Naive B cell (primary cell): Measurements from ENCODE around the gene UBE2J2. TPM values are rescaled to one million over a fixed set of nuclear protein-coding genes. Genes with fewer than 3 reads are reported as not detected.

ENCODE experiments used
- ATAC-seq, 2 donors: fragments of 150-1000 bp; cut with Tn5 transposase; 2 replicates each; pipeline ENCODE4 v1.10.0; 2021; ENCODE audit warnings: low read depth in 2 of 2, mild to moderate bottlenecking in 2 of 2, moderate library complexity in 2 of 2
- DNase-seq: peaks from one replicate; pipeline ENCODE4 v3.0.0; 2022
- H3K27ac Mint-ChIP-seq, 6 donors: one replicate each; pipeline ENCODE4 v1.8.0; 2020 to 2022; ENCODE audit warnings: mild to moderate bottlenecking in 6 of 6, mixed read lengths in 6 of 6, moderate library complexity in 5 of 6, inconsistent platforms in 2 of 6
- H3K27me3 Mint-ChIP-seq, 3 donors: one replicate each; pipeline ENCODE4 v1.8.0; 2021 to 2022; ENCODE audit warnings: mixed read lengths in 3 of 3, mild to moderate bottlenecking in 1 of 3
- H3K36me3 Mint-ChIP-seq, 2 donors: one replicate each; pipeline ENCODE4 v1.8.0; 2020 to 2022; ENCODE audit warnings: mixed read lengths in 2 of 2, inconsistent platforms in 1 of 2, mild to moderate bottlenecking in 1 of 2
- H3K4me1 Mint-ChIP-seq, 3 donors: one replicate each; pipeline ENCODE4 v1.8.0; 2020 to 2022; ENCODE audit warnings: mixed read lengths in 3 of 3, inconsistent platforms in 1 of 3, mild to moderate bottlenecking in 1 of 3, moderate library complexity in 1 of 3
- H3K4me3 Mint-ChIP-seq, 8 donors: one replicate each; pipeline ENCODE4 v1.8.0; 2020 to 2022; ENCODE audit warnings: mild to moderate bottlenecking in 8 of 8, mixed read lengths in 8 of 8, moderate library complexity in 8 of 8, inconsistent platforms in 2 of 8
- H3K9me3 Mint-ChIP-seq, 7 donors: one replicate each; pipeline ENCODE4 v1.8.0; 2020 to 2022; ENCODE audit warnings: mixed read lengths in 7 of 7, mild to moderate bottlenecking in 5 of 7, inconsistent platforms in 2 of 7, moderate library complexity in 1 of 7
- polyA plus RNA-seq, 6 donors: library from polyadenylated mRNA; unstranded; fragments of 300-500 nt; fragmentation: Illumina TruSeq; gene quantifications; one replicate each; pipeline ENCODE4 v1.2.3, GENCODE V29; 2021; ENCODE audit warnings: low read depth in 6 of 6

UBE2J2 gene
- polyA plus RNA-seq, 6 donors from 2014 or later, result 75.1 to 112 (median 87.4) TPM

DNA sequence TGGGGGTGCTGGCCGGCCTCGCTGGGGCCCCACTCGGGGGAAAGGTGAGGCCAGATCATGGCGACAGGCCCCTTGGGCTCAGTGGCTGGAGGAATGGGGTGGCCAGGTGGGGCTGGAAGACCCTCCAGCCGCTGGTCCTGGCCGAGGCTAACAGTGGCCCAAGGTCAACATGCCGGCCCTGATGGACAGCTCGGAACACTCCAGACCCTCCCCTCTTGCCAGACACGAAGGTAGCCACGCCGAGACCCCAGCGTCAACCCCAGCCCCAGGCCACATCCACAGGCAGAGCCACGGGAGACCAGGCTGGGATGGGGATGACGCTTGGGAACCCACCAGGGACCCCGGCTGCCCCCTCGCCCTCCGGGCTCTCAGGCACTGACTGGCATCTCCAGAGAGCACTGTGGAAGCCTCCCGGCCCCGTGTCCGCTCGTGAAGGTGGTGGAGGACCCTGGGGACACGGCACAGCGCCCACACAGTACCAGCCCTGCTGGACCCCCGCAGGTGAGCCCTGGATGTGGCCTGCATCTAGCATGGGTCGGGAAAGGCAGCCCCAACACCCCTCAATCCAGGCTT is 26.2 kb downstream of the UBE2J2 start:
- DNase-seq (no peak), ATAC-seq (no peak)
- no peak overlapping the region for H3K4me3 Mint-ChIP-seq
- H3K27me3 Mint-ChIP-seq, result peaks cover 0 to 4% (median 0%) of the 10 kb centered on the region in 3 donors
- no peaks in the 10 kb centered on the region for H3K9me3 Mint-ChIP-seq
- peaks cover 4 to 18% (median 16%) of the 10 kb centered on the region in 3 donors for H3K4me1 Mint-ChIP-seq
- H3K27ac Mint-ChIP-seq, result peak overlapping the region in 3 of 6 donors; percentile 36 to 80 (median 72)
- H3K36me3 Mint-ChIP-seq, result no peaks in the 10 kb centered on the region

- Mint-ChIP-seq H3K4me1 (peaks cover 4 to 16% (median 16%) of the 10 kb centered on the region in 3 donors), H3K27ac (peak within 1 kb of the TSS in 3 of 6 donors; percentile 72 to 89 (median 80)), H3K4me3 (peak within 1 kb of the TSS in 3 of 8 donors; percentile 42 to 47 (median 42)), H3K36me3 (no peaks in the 10 kb centered on the region), H3K27me3 (peaks cover 0 to 4% (median 0%) of the 10 kb centered on the region in 3 donors), H3K9me3 (no peaks in the 10 kb centered on the region)
- DNase-seq, result no peak
- no peak for ATAC-seq
Measured at GRCh38 chr1:1246577-1247340, 26.9 kb downstream of the UBE2J2 start, which contains the start of gene C1QTNF12. Gene C1QTNF12, minus strand, starts transcription at chr1:1246722. Its CDS starts 32 bp downstream, at chr1:1246690.

DNA sequence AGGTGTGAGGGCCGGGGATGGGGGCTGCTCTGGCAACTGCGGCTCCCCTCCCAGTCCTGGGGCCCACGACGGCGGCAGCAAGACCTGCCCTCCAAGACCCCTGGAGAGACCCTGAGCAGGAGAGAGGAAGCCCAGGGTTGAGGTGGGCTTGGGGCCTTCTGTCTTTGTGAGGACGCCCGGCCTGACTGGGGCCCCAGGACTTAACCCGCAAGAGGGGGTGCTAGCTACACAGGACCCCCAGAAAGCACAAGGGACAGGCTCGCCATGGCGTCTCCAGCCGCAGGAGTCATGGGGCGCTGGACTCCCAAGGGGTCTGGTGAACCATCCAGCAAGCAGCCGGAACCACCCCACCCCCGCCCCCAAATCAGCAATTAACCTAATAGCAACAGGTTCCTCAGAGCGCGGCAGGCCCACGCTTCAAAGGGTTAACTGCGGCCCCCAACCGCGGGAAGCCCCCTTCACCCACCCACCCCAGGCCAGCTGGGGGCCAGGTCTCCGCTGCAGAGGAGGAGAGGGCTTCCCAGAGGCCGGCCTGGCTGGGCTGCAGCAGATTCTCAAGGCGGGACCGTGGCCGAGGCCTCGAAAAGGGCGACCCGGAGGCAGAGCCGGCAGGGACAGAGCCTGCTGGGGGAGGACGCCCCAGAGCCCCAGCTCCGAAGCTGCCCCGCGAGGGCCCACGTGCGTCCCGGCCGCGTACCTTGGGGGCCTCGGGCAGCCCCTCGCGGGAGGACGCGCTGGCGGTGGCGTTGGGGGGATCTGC is 27.7 kb downstream of the UBE2J2 start:
- no peak overlapping the region for H3K27ac Mint-ChIP-seq
- peaks cover 0 to 4% (median under 1%) of the 10 kb centered on the region in 3 donors for H3K27me3 Mint-ChIP-seq
- H3K36me3 Mint-ChIP-seq, result no peaks in the 10 kb centered on the region
- ATAC-seq, result no peak
- no peaks in the 10 kb centered on the region for H3K9me3 Mint-ChIP-seq
- DNase-seq, result no peak
- peak overlapping the region in 2 of 8 donors; percentile 42 to 47 for H3K4me3 Mint-ChIP-seq
- peaks cover 2 to 14% (median 13%) of the 10 kb centered on the region in 3 donors for H3K4me1 Mint-ChIP-seq

DNA sequence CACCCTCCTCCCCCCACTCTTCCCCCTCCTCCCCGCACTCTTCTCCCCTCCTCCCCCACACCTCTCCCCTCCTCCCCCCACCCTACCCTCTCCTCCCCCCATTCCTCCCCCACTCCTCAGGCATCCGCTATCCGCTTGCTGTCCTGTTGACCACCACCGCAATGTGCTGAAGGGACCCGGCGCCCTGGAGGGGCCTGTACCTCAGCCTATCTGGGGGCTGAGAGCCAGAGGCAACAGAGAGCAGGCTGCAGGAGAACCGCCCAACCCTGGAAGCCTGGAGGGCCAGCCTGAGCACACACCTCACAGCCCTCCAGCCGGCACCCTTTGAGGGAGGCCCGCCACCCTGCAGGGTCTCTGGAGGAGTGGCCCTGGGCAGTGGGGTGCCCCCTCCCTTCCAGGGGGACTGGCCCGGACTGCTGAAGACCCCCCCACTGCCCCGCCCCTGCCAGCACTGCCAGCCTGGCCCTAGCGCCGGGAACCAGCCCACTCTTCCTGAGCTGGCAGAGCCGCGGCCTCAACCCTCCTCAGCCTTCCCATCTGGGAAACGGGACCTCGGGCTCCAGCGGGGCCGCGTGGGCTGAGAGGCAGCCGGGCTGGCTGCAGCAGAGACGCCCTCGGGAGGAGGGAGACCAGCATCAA is 28.4 kb downstream of the UBE2J2 start:
- no peak for DNase-seq
- no peak for ATAC-seq
- H3K27me3 Mint-ChIP-seq, result peaks cover 0 to 9% (median 7%) of the 10 kb centered on the region in 3 donors
- H3K36me3 Mint-ChIP-seq, result no peaks in the 10 kb centered on the region
- H3K27ac Mint-ChIP-seq, result no peak overlapping the region
- peaks cover 0 to 8% (median 6%) of the 10 kb centered on the region in 3 donors for H3K4me1 Mint-ChIP-seq
- no peak overlapping the region for H3K4me3 Mint-ChIP-seq
- no peaks in the 10 kb centered on the region for H3K9me3 Mint-ChIP-seq

GRCh38 chr1:1244192-1244811 is 29.4 kb downstream of the UBE2J2 start:
- DNase-seq, result no peak
- H3K27ac Mint-ChIP-seq, result no peak overlapping the region
- ATAC-seq, result no peak
- H3K36me3 Mint-ChIP-seq, result no peaks in the 10 kb centered on the region
- H3K4me1 Mint-ChIP-seq, result no peaks in the 10 kb centered on the region
- no peaks in the 10 kb centered on the region for H3K9me3 Mint-ChIP-seq
- no peak overlapping the region for H3K4me3 Mint-ChIP-seq
- H3K27me3 Mint-ChIP-seq, result peaks cover 0 to 13% (median 10%) of the 10 kb centered on the region in 3 donors

- peaks cover 0 to 16% (median 10%) of the 10 kb centered on the region in 3 donors for H3K27me3 Mint-ChIP-seq
- ATAC-seq, result no peak
- no peaks in the 10 kb centered on the region for H3K4me1 Mint-ChIP-seq
- no peaks in the 10 kb centered on the region for H3K36me3 Mint-ChIP-seq
- H3K27ac Mint-ChIP-seq, result no peak overlapping the region
- no peak for DNase-seq
- H3K9me3 Mint-ChIP-seq, result no peaks in the 10 kb centered on the region
- no peak overlapping the region for H3K4me3 Mint-ChIP-seq
Measured at GRCh38 chr1:1243807-1244191, 29.9 kb downstream of the UBE2J2 start.

DNA sequence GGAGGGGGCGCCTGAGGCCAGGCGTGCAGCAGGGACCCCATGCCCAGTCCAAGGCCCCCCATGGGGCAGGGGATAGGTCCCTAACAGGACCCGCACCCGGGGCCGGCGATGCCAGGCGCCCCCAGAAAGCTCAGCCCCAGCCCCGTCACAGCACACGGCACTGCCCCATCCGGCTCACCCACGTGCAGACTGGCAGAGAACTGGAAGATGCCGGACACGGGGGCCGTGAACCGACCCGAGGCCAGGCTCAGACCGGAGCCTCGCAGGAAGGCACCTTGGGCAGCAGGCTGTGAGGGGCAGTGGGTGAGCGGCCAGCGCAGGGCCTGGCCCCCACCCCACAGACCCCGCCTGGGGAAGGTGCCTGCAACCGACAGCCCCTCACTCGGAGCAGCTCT is 30.4 kb downstream of the UBE2J2 start:
- ATAC-seq (no peak), DNase-seq (no peak)
- H3K4me1 Mint-ChIP-seq, result peaks cover 0 to 2% (median 0%) of the 10 kb centered on the region in 3 donors
- H3K27ac Mint-ChIP-seq, result no peak overlapping the region
- H3K27me3 Mint-ChIP-seq, result peaks cover 0 to 17% (median 10%) of the 10 kb centered on the region in 3 donors
- no peak overlapping the region for H3K4me3 Mint-ChIP-seq
- H3K9me3 Mint-ChIP-seq, result no peaks in the 10 kb centered on the region
- no peaks in the 10 kb centered on the region for H3K36me3 Mint-ChIP-seq

GRCh38 chr1:1242461-1243265 is 31.0 kb downstream of the UBE2J2 start:
- Mint-ChIP-seq H3K4me1 (peaks cover 0 to 8% (median 0%) of the 10 kb centered on the region in 3 donors), H3K4me3 (no peak overlapping the region), H3K36me3 (no peaks in the 10 kb centered on the region), H3K27me3 (peaks cover 0 to 17% (median 10%) of the 10 kb centered on the region in 3 donors), H3K9me3 (no peaks in the 10 kb centered on the region), H3K27ac (no peak overlapping the region)
- ATAC-seq (no peak), DNase-seq (no peak)

- peaks cover 0 to 17% (median 10%) of the 10 kb centered on the region in 3 donors for H3K27me3 Mint-ChIP-seq
- peaks cover 0 to 10% (median 0%) of the 10 kb centered on the region in 3 donors for H3K4me1 Mint-ChIP-seq
- DNase-seq (no peak), ATAC-seq (no peak)
- no peak overlapping the region for H3K27ac Mint-ChIP-seq
- no peaks in the 10 kb centered on the region for H3K36me3 Mint-ChIP-seq
- H3K9me3 Mint-ChIP-seq, result no peaks in the 10 kb centered on the region
- no peak overlapping the region for H3K4me3 Mint-ChIP-seq
Measured at GRCh38 chr1:1241588-1242219, 31.9 kb downstream of the UBE2J2 start.

DNA sequence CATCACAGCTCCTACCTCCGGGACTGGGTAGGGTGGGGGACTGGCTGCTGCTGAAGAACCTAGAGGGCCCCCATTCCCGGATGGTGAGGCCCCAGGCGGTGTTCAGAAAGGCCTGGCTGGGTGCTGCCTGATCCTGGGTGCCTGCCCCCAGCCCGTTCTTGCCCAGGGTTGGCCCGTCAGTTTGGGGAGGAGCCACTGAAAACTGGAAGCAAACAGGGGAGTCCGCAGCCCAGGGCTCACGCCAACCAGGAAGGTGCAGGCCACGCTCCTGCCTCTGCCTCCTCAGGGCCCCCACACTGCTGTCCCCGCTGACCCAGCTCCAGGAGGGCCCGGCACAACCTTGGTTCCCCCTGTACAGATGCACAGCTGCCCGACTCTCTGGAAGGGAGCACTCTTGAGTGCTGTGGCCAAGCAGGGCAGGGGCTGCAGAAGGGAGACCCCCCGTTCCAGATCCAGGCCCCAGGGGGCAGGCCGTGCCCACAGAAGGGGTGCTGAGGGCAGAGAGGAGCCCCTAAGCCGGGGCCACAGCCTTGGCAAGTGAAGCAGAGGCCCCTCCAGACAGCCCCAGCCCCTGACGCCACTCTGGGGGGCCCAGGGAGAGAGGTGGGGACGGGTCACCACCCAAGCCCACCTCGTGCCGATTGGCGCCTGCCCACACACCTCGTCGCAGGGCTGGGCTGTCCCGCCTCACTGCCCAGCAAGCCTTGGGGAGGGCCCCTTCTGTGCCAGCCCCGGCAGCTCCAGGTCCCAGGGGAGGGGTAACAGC is 32.6 kb downstream of the UBE2J2 start:
- peaks cover 0 to 17% (median 10%) of the 10 kb centered on the region in 3 donors for H3K27me3 Mint-ChIP-seq
- H3K9me3 Mint-ChIP-seq, result no peaks in the 10 kb centered on the region
- no peak overlapping the region for H3K27ac Mint-ChIP-seq
- ATAC-seq, result no peak
- no peaks in the 10 kb centered on the region for H3K36me3 Mint-ChIP-seq
- no peak overlapping the region for H3K4me3 Mint-ChIP-seq
- H3K4me1 Mint-ChIP-seq, result peaks cover 0 to 10% (median 0%) of the 10 kb centered on the region in 3 donors
- no peak for DNase-seq

DNA sequence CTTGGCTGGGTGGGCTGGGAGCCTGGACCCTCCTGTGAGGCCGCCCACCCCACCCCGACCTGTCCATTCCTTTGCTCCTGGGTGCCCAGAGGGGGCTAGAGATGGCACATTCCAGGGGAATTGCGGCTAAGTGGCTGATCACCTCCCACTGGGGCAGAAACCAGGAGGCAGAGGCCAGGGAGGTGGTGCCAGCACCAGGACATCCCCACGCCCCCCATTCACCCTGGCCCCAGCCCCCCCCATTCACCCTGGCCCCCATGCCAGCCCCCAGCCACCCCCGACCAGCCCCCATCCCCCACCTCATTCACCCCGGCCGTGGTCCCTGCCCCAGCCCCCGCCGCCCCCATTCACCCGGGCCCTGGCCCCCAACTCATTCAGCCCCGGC is 33.3 kb downstream of the UBE2J2 start:
- DNase-seq, result no peak
- Mint-ChIP-seq H3K36me3 (no peaks in the 10 kb centered on the region), H3K4me1 (peaks cover 0 to 10% (median 0%) of the 10 kb centered on the region in 3 donors), H3K4me3 (no peak overlapping the region), H3K9me3 (no peaks in the 10 kb centered on the region), H3K27me3 (peaks cover 0 to 13% (median 10%) of the 10 kb centered on the region in 3 donors), H3K27ac (no peak overlapping the region)
- no peak for ATAC-seq
